B cell (primary cell): Measurements from ENCODE around the gene MAPKAP1. TPM values are rescaled to one million over a fixed set of nuclear protein-coding genes. Genes with fewer than 3 reads are reported as not detected.

Experiments
- ATAC-seq: fragments of 200-7000 bp; cut with Tn5 transposase; one replicate; pipeline ENCODE4 v1.10.0; 2021; ENCODE audit warnings: low read depth, mild to moderate bottlenecking, moderate number of reproducible peaks, moderate library complexity
- CTCF ChIA-PET: fragments of 350-600 bp; sonication (Branson Sonifier 250); formaldehyde crosslinking; loops from one replicate; lab custom pipeline; 2021; ENCODE audit warnings: antibody characterized with exemption, inconsistent platforms; lab: Charles Lee
- POLR2A ChIA-PET: fragments of 350-600 bp; sonication (Branson Sonifier 250); formaldehyde crosslinking; loops from one replicate; lab custom pipeline; 2021; ENCODE audit warnings: antibody characterized with exemption; lab: Charles Lee
- DNase-seq: peaks from one replicate; pipeline ENCODE4 v3.0.0; 2013
- H2AFZ ChIP-seq: 2 replicates; pipeline ENCODE4 v1.6.1; 2012; ENCODE audit warnings: mild to moderate bottlenecking, low read depth, low read length; ENCODE audit not compliant: insufficient read depth, poor library complexity, severe bottlenecking
- H3K27ac ChIP-seq, 2 donors: 1 replicate in 1 of 2; 2 replicates in 1 of 2; pipeline ENCODE4 v1.5.1; 2012 to 2013; ENCODE audit warnings: low read length in 2 of 2, mild to moderate bottlenecking in 2 of 2, moderate library complexity in 1 of 2
- H3K27me3 ChIP-seq, 4 experiments: fragments of 200-600 bp in 1 of 4; sonication (generic) in 1 of 4; replicated peaks in 1 of 4; 1 replicate in 2 of 4; 2 replicates in 2 of 4; pipeline versions ENCODE4 v1.6.1 to v1.7.0; 2013 to 2016; ENCODE audit warnings: low read length in 3 of 4, mild to moderate bottlenecking in 2 of 4, mixed read lengths in 1 of 4, moderate library complexity in 1 of 4; ENCODE audit not compliant: insufficient read depth in 4 of 4, control insufficient read depth in 3 of 4; ENCODE audit errors: control extremely low read depth in 1 of 4
- H3K36me3 ChIP-seq, 2 experiments: replicated peaks in 1 of 2; 1 replicate in 1 of 2; 2 replicates in 1 of 2; pipeline versions ENCODE4 v1.6.1 to v1.7.1; 2013; ENCODE audit warnings: low read length in 1 of 2; ENCODE audit not compliant: insufficient read depth in 2 of 2, control insufficient read depth in 1 of 2; ENCODE audit errors: control extremely low read depth in 1 of 2, extremely low read depth in 1 of 2
- H3K4me1 ChIP-seq, 2 donors: fragments of 200-600 bp in 1 of 2; sonication (generic) in 1 of 2; 1 replicate in 1 of 2; 2 replicates in 1 of 2; pipeline versions ENCODE4 v1.5.1 to v1.6.1; 2013 to 2017; ENCODE audit warnings: low read length in 2 of 2; ENCODE audit not compliant: control insufficient read depth in 2 of 2, insufficient read depth in 2 of 2
- H3K4me2 ChIP-seq: replicated peaks from 2 replicates; pipeline ENCODE3; 2012; ENCODE audit warnings: mild to moderate bottlenecking, low read depth, low read length; ENCODE audit not compliant: poor library complexity, severe bottlenecking
- H3K4me3 ChIP-seq, 5 experiments: fragments of 200-600 bp in 1 of 5; sonication (generic) in 1 of 5; 1 replicate in 3 of 5; 2 replicates in 2 of 5; pipeline versions ENCODE4 v1.5.1 to v1.7.0; 2011 to 2016; ENCODE audit warnings: low read length in 4 of 5, mild to moderate bottlenecking in 4 of 5, low read depth in 2 of 5, control low read depth in 1 of 5, moderate library complexity in 1 of 5; ENCODE audit not compliant: insufficient read depth in 1 of 5; ENCODE audit errors: control extremely low read depth in 1 of 5, extremely low read depth in 1 of 5
- H3K79me2 ChIP-seq: fragments of 200-600 bp; sonication (generic); one replicate; pipeline ENCODE4 v1.6.0; 2016; ENCODE audit warnings: low read length; ENCODE audit not compliant: control insufficient read depth, insufficient read depth
- H3K9ac ChIP-seq: fragments of 200-600 bp; sonication (generic); 2 replicates; pipeline ENCODE4 v1.6.1; 2017; ENCODE audit warnings: mild to moderate bottlenecking, low read length, moderate library complexity
- H3K9me3 ChIP-seq, 3 donors: one replicate each; pipeline versions ENCODE4 v1.6.1 to v1.7.1; 2013; ENCODE audit warnings: low read length in 2 of 3; ENCODE audit not compliant: control insufficient read depth in 2 of 3, insufficient read depth in 1 of 3; ENCODE audit errors: control extremely low read depth in 1 of 3
- H4K20me1 ChIP-seq: 2 replicates; pipeline ENCODE4 v1.6.0; 2012; ENCODE audit warnings: mild to moderate bottlenecking, low read length; ENCODE audit not compliant: insufficient read depth, control insufficient read depth, poor library complexity, severe bottlenecking
- H3K27ac Mint-ChIP-seq: one replicate; pipeline ENCODE4 v1.8.0; 2021; ENCODE audit warnings: mixed read lengths
- H3K27me3 Mint-ChIP-seq: one replicate; pipeline ENCODE4 v1.8.0; 2021; ENCODE audit warnings: mixed read lengths
- H3K4me1 Mint-ChIP-seq: one replicate; pipeline ENCODE4 v1.8.0; 2021; ENCODE audit warnings: mixed read lengths
- H3K4me3 Mint-ChIP-seq: one replicate; pipeline ENCODE4 v1.8.0; 2021; ENCODE audit warnings: mixed read lengths
- H3K9me3 Mint-ChIP-seq: one replicate; pipeline ENCODE4 v1.8.0; 2022; ENCODE audit warnings: mixed read lengths; ENCODE audit not compliant: insufficient read depth
- CTCF ChIP-seq: fragments of 200-600 bp; IDR thresholded peaks from one replicate; pipeline ENCODE4 v1.8.0; 2022; ENCODE audit warnings: antibody characterized with exemption, mild to moderate bottlenecking
- EZH2 ChIP-seq: IDR thresholded peaks from 2 replicates; pipeline ENCODE4 v1.6.1; 2012; ENCODE audit warnings: borderline replicate concordance, low read depth, mild to moderate bottlenecking, moderate library complexity, low read length; ENCODE audit not compliant: insufficient read depth, poor library complexity, severe bottlenecking
- WGBS: methylation state at CpG from one replicate; pipeline ENCODE4 v1.1.5; 2013; ENCODE audit warnings: missing lambda C conversion rate; ENCODE audit not compliant: insufficient coverage; 5-methylcytosine and 5-hydroxymethylcytosine counted together
- intact Hi-C: fragments of 100-400 bp; cut with micrococcal nuclease; formaldehyde crosslinking; loops from one replicate; pipeline ENCODE4 v1.10.0; 2022
- polyA plus RNA-seq: library from polyadenylated mRNA; depleted of rRNA; stranded (reverse); fragments of >200 nt; gene quantifications from 2 replicates; pipeline ENCODE4 v1.2.3, GENCODE V29; 2012
- total RNA-seq, 2 donors: library from RNA; stranded (reverse); fragments of 120-200 nt in 1 of 2; gene quantifications; 1 replicate in 1 of 2; 2 replicates in 1 of 2; pipeline versions ENCODE4 v1.2.3 to v1.2.4, GENCODE V29; 2013 to 2022

The MAPKAP1 gene
- total and polyA plus RNA-seq, 2 donors (not counting 1 experiment from before 2014, with no cell fraction given) = 51.6 to 62.4 TPM

DNA sequence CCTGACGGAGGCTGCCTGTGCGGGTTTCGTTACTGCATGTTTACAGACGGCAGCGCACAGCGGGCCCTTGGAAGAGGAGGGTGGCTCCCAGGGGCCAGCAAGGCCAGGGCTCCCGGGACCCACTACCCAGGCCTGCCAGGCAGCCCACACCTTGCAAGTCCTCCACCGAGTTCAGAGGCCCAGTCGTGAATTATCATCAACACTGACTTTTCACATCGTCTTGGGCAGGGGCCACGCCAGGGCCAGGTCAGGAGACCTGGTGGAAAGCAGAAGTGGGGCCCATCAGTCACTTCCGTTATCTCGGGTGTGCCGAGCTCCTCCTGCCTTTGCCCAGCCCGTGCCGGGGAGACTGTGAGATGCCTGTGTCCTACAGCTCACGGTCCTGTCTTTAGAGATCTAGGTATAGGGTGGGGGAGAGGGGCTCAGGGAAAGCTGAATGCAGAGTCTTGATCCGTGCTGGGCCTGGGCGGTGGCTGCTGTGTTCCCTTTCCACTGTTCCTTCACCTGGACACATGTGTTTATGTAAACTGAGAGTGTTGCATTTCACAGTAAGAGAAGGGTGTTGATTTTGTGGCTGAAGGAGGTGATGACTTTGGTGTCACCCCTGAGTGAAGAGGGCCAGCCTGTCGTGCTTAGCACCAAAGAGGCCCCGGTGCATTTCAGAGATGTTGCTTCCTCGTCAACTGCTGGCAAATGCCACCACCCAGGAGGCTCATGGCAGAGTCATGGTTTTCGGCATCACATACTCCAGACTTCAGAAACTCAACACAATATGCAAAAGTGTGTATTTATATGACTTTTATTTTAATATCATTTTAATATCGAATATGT, 270.2 kb downstream of the MAPKAP1 start:
- H3K9me3 Mint-ChIP-seq = no peaks in the 10 kb centered on the region
- ChIA-PET CTCF (interaction anchor here (0.6 to 1.6 kb wide), 2 partner anchors 10 to 1246 kb away, joined by 3 to 4 read pairs; no protein-coding TSS in a partner anchor), POLR2A (no interaction called here)
- Histone ChIP-seq H3K27me3 (no peaks in the 10 kb centered on the region), H3K9me3 (no peaks in the 10 kb centered on the region), H3K4me2 (no peak overlapping the region), H3K36me3 (peaks cover 0 to 33% of the 10 kb centered on the region in 2 experiments), H3K4me3 (no peak overlapping the region), H3K27ac (peak overlapping the region in 1 of 2 donors; percentile 12), H3K9ac (no peak overlapping the region), H3K4me1 (no peaks in the 10 kb centered on the region), H2AFZ (no peak overlapping the region), H3K79me2 (no peaks in the 10 kb centered on the region), H4K20me1 (peaks cover 6% of the 10 kb centered on the region)
- intact Hi-C loops = no loop called here
- no peaks in the 10 kb centered on the region for H3K27me3 Mint-ChIP-seq
- peak overlapping the region; percentile 65 for H3K27ac Mint-ChIP-seq
- WGBS = 89% methylated on average over 19 of the region's 24 CpGs
- peak; percentile 67 for ATAC-seq
- TF ChIP-seq CTCF = no peak
- no peak for TF ChIP-seq EZH2
- H3K4me3 Mint-ChIP-seq = peak overlapping the region; percentile 23
- H3K4me1 Mint-ChIP-seq = peaks cover 2% of the 10 kb centered on the region
- peak; percentile 34 for DNase-seq
